Endothelial cell (in vitro differentiated cells): ENCODE results near the gene WNT4. TPM values are rescaled to one million over a fixed set of nuclear protein-coding genes. Genes with fewer than 3 reads are reported as not detected.
A peak's percentile ranks its signal among the peaks of the same experiment; 100 is the strongest.

Experiments
- DNase-seq: peaks from one replicate; pipeline ENCODE4 v3.0.0; 2021; ENCODE audit warnings: low spot score
- H3K27ac Mint-ChIP-seq: one replicate; pipeline ENCODE4 v1.8.0; 2021; ENCODE audit warnings: mixed read lengths, inconsistent platforms; ENCODE audit not compliant: unreplicated experiment
- H3K27me3 Mint-ChIP-seq: one replicate; pipeline ENCODE4 v1.8.0; 2021; ENCODE audit warnings: mild to moderate bottlenecking, moderate library complexity, mixed read lengths, inconsistent platforms; ENCODE audit not compliant: unreplicated experiment
- H3K36me3 Mint-ChIP-seq: one replicate; pipeline ENCODE4 v1.8.0; 2021; ENCODE audit warnings: mild to moderate bottlenecking, low read depth, mixed read lengths, inconsistent platforms; ENCODE audit not compliant: unreplicated experiment
- H3K4me1 Mint-ChIP-seq: one replicate; pipeline ENCODE4 v1.8.0; 2021; ENCODE audit warnings: mild to moderate bottlenecking, mixed read lengths, inconsistent platforms; ENCODE audit not compliant: unreplicated experiment
- H3K4me3 Mint-ChIP-seq: one replicate; pipeline ENCODE4 v1.8.0; 2021; ENCODE audit warnings: mild to moderate bottlenecking, mixed read lengths, inconsistent platforms; ENCODE audit not compliant: unreplicated experiment
- H3K9me3 Mint-ChIP-seq: one replicate; pipeline ENCODE4 v1.8.0; 2021; ENCODE audit warnings: mixed read lengths, inconsistent platforms; ENCODE audit not compliant: unreplicated experiment
- long read RNA-seq: library from polyadenylated mRNA; unstranded; transcript quantifications from one replicate; pipeline ENCODE4 v2.0.0, GENCODE V29; 2020; ENCODE audit not compliant: unreplicated experiment
- total RNA-seq: library from RNA; stranded (reverse); fragmentation: NEBNext Ultra II Directional; extraction: Animal tissue kit (Norgen Biotek cat#: 25700); gene quantifications from one replicate; pipeline ENCODE4 v1.2.1, GENCODE V29; 2021; ENCODE audit not compliant: unreplicated experiment
- TF ChIP-seq, protein P1 (sequence below): fragments of 200-600 bp; sonication (generic); IDR thresholded peaks from one replicate; pipeline ENCODE4 v1.5.0; 2021; ENCODE audit warnings: antibody characterized with exemption; ENCODE audit not compliant: unreplicated experiment

Gene WNT4
- total RNA-seq = 0.77 TPM
- long read RNA-seq = 0 reads

DNA sequence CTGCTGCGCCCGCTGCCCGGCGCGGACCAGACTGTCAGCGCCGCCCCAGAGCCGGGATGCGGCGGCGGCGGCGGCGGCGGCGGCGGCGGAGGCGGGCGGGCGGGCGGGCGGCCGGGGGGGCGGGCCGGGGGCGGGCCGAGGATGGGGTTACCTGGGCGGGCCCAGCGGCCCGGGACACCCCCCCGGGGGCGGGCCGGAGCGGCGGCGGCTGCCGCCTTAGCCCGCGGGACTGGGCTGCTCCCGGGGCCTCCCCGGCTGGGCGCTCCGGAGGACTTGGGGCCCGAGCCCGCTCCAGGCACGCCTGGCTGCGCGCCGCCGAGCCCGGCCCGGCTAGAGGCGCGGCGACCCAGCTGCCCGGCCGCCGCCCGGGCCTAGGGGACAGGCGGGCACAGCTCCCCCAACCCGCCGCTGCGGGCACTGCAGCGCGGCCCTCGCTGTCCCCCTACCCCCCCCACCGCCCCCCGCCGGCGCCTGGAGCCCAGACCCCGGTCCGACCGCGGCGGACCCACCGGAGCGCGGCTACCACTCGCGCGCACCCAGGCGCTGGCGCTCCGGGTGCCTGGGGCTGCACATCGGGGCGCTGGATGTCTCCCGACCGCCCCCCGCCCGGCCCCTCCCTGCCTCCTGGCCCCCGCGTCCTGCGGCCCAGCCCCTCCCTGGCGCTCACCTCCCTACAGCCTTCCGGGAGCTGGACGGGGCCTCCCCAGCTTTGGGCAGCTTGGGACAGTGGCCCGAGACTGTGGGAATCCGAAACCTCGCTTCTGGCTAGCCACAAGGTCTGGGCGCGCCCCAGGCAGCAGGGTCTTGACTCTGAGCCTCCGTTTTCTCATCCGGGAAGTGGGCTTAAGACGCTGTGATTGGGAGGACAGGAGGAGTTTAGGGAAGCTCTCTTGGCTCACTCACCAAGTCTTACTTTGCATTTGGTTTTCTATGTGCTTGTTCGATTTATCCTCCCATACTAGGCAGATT, at the start of gene WNT4:
WNT4 (minus strand) TSS at position 33 of the 969 bp plus-strand sequence. CDS start 175 bp downstream, outside the sequence.
- H3K36me3 Mint-ChIP-seq = peaks cover 3% of the 10 kb centered on the region
- H3K4me1 Mint-ChIP-seq = peaks cover 4% of the 10 kb centered on the region
- H3K4me3 Mint-ChIP-seq = peak within 1 kb of the TSS; percentile 79
- no peak within 1 kb of the TSS for H3K27ac Mint-ChIP-seq
- TF ChIP-seq, protein P1, sequence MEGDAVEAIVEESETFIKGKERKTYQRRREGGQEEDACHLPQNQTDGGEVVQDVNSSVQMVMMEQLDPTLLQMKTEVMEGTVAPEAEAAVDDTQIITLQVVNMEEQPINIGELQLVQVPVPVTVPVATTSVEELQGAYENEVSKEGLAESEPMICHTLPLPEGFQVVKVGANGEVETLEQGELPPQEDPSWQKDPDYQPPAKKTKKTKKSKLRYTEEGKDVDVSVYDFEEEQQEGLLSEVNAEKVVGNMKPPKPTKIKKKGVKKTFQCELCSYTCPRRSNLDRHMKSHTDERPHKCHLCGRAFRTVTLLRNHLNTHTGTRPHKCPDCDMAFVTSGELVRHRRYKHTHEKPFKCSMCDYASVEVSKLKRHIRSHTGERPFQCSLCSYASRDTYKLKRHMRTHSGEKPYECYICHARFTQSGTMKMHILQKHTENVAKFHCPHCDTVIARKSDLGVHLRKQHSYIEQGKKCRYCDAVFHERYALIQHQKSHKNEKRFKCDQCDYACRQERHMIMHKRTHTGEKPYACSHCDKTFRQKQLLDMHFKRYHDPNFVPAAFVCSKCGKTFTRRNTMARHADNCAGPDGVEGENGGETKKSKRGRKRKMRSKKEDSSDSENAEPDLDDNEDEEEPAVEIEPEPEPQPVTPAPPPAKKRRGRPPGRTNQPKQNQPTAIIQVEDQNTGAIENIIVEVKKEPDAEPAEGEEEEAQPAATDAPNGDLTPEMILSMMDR = peak; percentile 35
- no peaks in the 10 kb centered on the region for H3K9me3 Mint-ChIP-seq
- H3K27me3 Mint-ChIP-seq = peaks cover 18% of the 10 kb centered on the region
- DNase-seq = peak; percentile 34

DNA sequence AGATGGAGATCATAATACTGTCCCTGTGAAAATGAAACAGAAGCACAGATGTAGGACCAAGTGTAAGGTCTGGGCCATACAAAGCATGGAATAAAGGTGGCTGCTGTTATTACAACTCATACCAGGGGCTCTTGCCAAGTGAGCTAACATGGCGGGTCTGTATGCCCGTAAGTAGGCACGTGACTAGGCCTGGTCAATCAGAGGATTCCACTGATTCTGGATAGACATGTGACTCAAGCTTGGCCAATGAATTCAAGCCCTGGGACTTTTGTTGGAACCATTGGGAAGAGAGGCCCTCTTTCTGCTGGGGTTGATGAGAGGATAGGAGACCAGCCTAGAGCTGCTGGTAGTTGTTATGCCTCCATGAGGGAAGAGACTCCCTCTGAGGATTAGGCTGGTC, 47.8 kb upstream of the WNT4 start:
- Mint-ChIP-seq H3K4me3 (no peak overlapping the region), H3K27me3 (peaks cover 5% of the 10 kb centered on the region), H3K9me3 (no peaks in the 10 kb centered on the region), H3K36me3 (no peaks in the 10 kb centered on the region), H3K27ac (no peak overlapping the region), H3K4me1 (no peaks in the 10 kb centered on the region)
- no peak for DNase-seq
- TF ChIP-seq, protein P1 = no peak

DNA sequence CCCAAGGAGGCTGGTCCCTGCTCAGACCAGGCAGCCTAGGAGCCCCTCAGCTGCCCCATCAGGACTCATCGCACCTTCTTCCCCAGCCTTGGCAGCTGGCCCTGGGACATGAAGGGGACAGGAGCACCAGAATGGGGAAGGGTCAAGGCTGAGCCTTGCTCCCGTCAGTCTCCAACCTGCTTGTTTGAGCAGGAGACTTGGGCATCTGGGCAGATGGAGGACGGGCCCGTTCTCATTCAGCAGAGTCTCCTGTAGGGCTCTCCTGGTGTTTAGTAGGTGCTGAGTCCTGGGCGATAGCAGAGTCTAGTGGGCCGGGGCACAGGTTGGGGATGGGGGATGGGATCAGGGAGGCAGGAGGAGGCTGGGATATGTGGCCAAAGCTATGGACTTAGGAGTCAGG, 47.4 kb upstream of the WNT4 start:
- Mint-ChIP-seq H3K4me1 (no peaks in the 10 kb centered on the region), H3K4me3 (no peak overlapping the region), H3K9me3 (no peaks in the 10 kb centered on the region), H3K36me3 (no peaks in the 10 kb centered on the region), H3K27ac (no peak overlapping the region), H3K27me3 (peaks cover 5% of the 10 kb centered on the region)
- no peak for DNase-seq
- TF ChIP-seq, protein P1 = no peak

DNA sequence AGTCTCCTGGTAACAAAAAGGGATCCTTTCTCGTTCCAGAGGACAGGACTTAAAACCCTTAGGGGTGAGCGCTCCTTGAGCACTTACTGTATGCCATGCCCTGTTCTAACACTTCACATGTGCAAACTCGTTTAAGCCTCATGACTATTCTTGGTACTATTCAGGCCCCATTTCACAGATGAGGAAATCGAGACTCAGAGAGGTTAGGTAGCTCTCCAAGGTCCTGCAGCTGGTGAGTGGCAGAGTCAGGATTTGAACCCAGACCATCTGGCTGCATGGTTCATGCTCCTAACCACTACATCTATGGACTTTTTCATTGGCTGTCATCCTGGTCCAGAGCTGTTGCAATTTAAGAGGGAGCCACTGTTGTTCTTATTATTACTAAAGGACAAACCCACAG, 46.7 kb upstream of the WNT4 start:
- Mint-ChIP-seq H3K9me3 (no peaks in the 10 kb centered on the region), H3K4me1 (no peaks in the 10 kb centered on the region), H3K4me3 (no peak overlapping the region), H3K36me3 (no peaks in the 10 kb centered on the region), H3K27ac (no peak overlapping the region), H3K27me3 (peaks cover 5% of the 10 kb centered on the region)
- DNase-seq = no peak
- TF ChIP-seq, protein P1 = no peak

DNA sequence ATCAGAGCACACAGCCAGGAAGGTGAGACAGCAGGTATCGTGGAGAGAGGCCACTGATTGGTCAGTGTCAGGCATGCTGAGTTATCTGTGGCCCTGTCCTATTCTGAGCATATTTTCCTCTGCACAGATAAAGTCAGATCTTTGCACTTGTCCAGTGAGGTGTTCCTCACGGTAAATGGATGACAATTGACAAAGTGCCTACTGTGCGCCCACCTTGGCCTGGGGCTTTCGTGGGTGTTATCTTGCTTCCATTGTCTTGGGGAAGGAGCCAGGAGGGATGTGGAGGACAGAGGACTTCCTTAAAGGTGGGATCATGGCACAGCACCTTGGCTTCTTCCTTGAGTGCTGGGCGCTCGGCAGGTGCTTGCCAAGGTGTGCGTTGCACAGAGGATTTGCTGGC, 46.0 kb upstream of the WNT4 start:
- Mint-ChIP-seq H3K27me3 (peaks cover 5% of the 10 kb centered on the region), H3K9me3 (no peaks in the 10 kb centered on the region), H3K27ac (no peak overlapping the region), H3K4me3 (no peak overlapping the region), H3K4me1 (no peaks in the 10 kb centered on the region), H3K36me3 (no peaks in the 10 kb centered on the region)
- DNase-seq = no peak
- TF ChIP-seq, protein P1 = no peak
